Upper lobe of left lung (tissue), 4 donors: Measurements from ENCODE around the gene VPS8.

Source experiments
- CTCF ChIP-seq, 6 experiments: fragments of 450-650 bp in 4 of 6; fragments of 200-600 bp in 2 of 6; sonication (generic) in 2 of 6; IDR thresholded peaks; one replicate each; pipeline ENCODE4 v1.5.1; 2016 to 2019; ENCODE audit warnings: antibody characterized with exemption in 6 of 6
- EP300 ChIP-seq, 4 donors: sonication (generic); formaldehyde crosslinking; IDR thresholded peaks; one replicate each; pipeline ENCODE4 v1.5.1; 2017; ENCODE audit warnings: antibody characterized with exemption in 4 of 4, control low read depth in 2 of 4
- POLR2A ChIP-seq, 4 donors: fragments of 450-650 bp; IDR thresholded peaks; one replicate each; pipeline ENCODE4 v1.5.1; 2016 to 2017; ENCODE audit warnings: antibody characterized with exemption in 4 of 4, mild to moderate bottlenecking in 2 of 4
- POLR2AphosphoS5 ChIP-seq, 2 donors: sonication (generic); formaldehyde crosslinking; IDR thresholded peaks; one replicate each; pipeline ENCODE4 v1.5.1; 2017; ENCODE audit warnings: antibody characterized with exemption in 2 of 2

GRCh38 chr3:184785890-184786279 is 26.1 kb upstream of the VPS8 start:
- no peak for TF ChIP-seq CTCF (IDR thresholded peaks at IDR 0.05)
- no peak for TF ChIP-seq POLR2A (IDR thresholded peaks at IDR 0.05)
- TF ChIP-seq EP300 (IDR thresholded peaks at IDR 0.05) = no peak
- no peak for TF ChIP-seq POLR2AphosphoS5 (IDR thresholded peaks at IDR 0.05)
